DOHH2 (cell line): ENCODE measurements around the gene CXorf38.

Experiments
- H3F3A ChIP-seq: fragments of 200-600 bp; sonication (generic), shearing (Covaris generic); 2 replicates; pipeline ENCODE4 v1.6.0; 2016; ENCODE audit warnings: antibody characterized with exemption, mild to moderate bottlenecking; ENCODE audit not compliant: control insufficient read depth, insufficient read depth
- H3K27ac ChIP-seq: fragments of 200-600 bp; sonication (generic); 2 replicates; pipeline ENCODE4 v1.5.1; 2014; ENCODE audit warnings: low read depth, mild to moderate bottlenecking, low read length, moderate library complexity
- H3K27me3 ChIP-seq: fragments of 200-600 bp; sonication (generic); 2 replicates; pipeline ENCODE4 v1.6.1; 2014; ENCODE audit warnings: mild to moderate bottlenecking, low read length, mixed read lengths; ENCODE audit not compliant: control insufficient read depth
- H3K36me3 ChIP-seq: fragments of 200-600 bp; sonication (generic); 2 replicates; pipeline ENCODE4 v1.6.1; 2014; ENCODE audit warnings: mild to moderate bottlenecking, low read length, moderate library complexity, mixed read lengths; ENCODE audit not compliant: control insufficient read depth
- H3K4me1 ChIP-seq: fragments of 200-600 bp; sonication (generic); 2 replicates; pipeline ENCODE4 v1.6.1; 2014; ENCODE audit warnings: mild to moderate bottlenecking, low read length, mixed read lengths; ENCODE audit not compliant: control insufficient read depth
- H3K4me2 ChIP-seq: fragments of 200-600 bp; sonication (generic); 2 replicates; pipeline ENCODE4 v1.6.0; 2014; ENCODE audit warnings: mild to moderate bottlenecking, low read length, moderate library complexity
- H3K4me3 ChIP-seq: fragments of 200-600 bp; sonication (generic); 2 replicates; pipeline ENCODE4 v1.5.1; 2014; ENCODE audit warnings: mild to moderate bottlenecking, low read length, mixed read lengths
- H3K79me2 ChIP-seq: fragments of 200-600 bp; sonication (generic); 2 replicates; pipeline ENCODE4 v1.6.1; 2014; ENCODE audit warnings: mild to moderate bottlenecking, low read length, mixed read lengths; ENCODE audit not compliant: control insufficient read depth
- H3K9me2 ChIP-seq: fragments of 200-600 bp; sonication (generic); replicated peaks from 2 replicates; pipeline ENCODE4 v1.6.1; 2014; ENCODE audit warnings: mild to moderate bottlenecking, low read length, mixed read lengths; ENCODE audit not compliant: control insufficient read depth
- H3K9me3 ChIP-seq: fragments of 200-600 bp; sonication (generic); 2 replicates; pipeline ENCODE4 v1.6.1; 2014; ENCODE audit warnings: antibody characterized with exemption, low read length, mixed read lengths; ENCODE audit not compliant: control insufficient read depth, insufficient read depth
- H4K20me1 ChIP-seq: fragments of 200-600 bp; sonication (generic); 2 replicates; pipeline ENCODE4 v1.6.0; 2014; ENCODE audit warnings: low read depth, mild to moderate bottlenecking, antibody characterized with exemption, low read length, moderate library complexity; ENCODE audit not compliant: control insufficient read depth, insufficient read depth
- CTCF ChIP-seq: fragments of 200-600 bp; sonication (generic); IDR thresholded peaks from one replicate; pipeline ENCODE4 v1.5.1; 2014; ENCODE audit warnings: antibody characterized with exemption, mild to moderate bottlenecking, low read depth, low read length; ENCODE audit not compliant: poor library complexity, severe bottlenecking
- EZH2phosphoT487 ChIP-seq: fragments of 200-600 bp; sonication (generic); IDR thresholded peaks from 2 replicates; pipeline ENCODE4 v1.6.1; 2017; ENCODE audit warnings: borderline replicate concordance, mild to moderate bottlenecking, antibody characterized with exemption, low read length, moderate library complexity, mixed read lengths

CXorf38 gene

GRCh38 chrX:40623139-40623536 lies 24.2 kb downstream of the CXorf38 start, which contains the start of gene MPC1L:
Gene MPC1L (plus strand): TSS chrX:40623428. CDS start chrX:40623566, 138 bp downstream.
- H3K27me3 ChIP-seq, result no peaks in the 10 kb centered on the region
- H3K4me2 ChIP-seq, result no peak within 1 kb of the TSS
- no peaks in the 10 kb centered on the region for H3K36me3 ChIP-seq
- no peak for TF ChIP-seq EZH2phosphoT487
- TF ChIP-seq CTCF, result no peak
- H3F3A ChIP-seq, result no peaks in the 10 kb centered on the region
- H3K79me2 ChIP-seq, result no peaks in the 10 kb centered on the region
- no peak within 1 kb of the TSS for H3K27ac ChIP-seq
- no peaks in the 10 kb centered on the region for H3K9me3 ChIP-seq
- no peaks in the 10 kb centered on the region for H3K4me1 ChIP-seq
- H4K20me1 ChIP-seq, result no peaks in the 10 kb centered on the region
- no peak within 1 kb of the TSS for H3K4me3 ChIP-seq
- no peaks in the 10 kb centered on the region for H3K9me2 ChIP-seq

DNA sequence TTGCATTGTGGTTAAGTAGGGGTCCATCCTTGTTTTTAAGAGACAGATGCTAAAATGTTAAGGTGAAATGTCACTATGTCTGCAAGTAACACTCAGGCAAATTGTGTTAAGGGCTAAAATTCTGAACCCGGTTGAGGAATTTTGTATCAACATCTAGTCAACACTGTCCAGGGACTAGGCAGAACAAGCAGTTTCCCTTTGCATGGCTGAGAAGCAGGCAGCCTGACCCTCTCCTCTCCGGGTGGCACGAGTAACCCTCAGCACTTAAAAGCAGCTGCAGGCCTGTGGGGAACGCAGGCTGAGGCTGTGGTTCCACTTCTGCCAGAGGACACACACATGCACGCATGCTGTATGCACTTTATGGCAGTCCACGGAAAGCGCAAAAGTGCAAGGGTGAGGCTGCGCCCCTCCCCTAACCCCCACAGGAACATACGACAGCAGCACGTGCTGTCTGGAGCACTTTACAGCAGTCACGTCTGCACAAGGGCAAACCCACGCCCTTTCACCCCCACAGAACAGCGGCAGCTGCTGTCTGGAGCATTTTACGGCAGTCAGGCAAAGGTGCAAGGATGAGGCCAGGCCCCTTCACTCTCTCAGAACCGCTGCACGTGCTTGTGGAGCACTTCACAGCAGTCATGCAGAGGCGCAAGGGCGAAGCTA lies 24.8 kb downstream of the CXorf38 start:
- H4K20me1 ChIP-seq, result no peaks in the 10 kb centered on the region
- no peaks in the 10 kb centered on the region for H3K27me3 ChIP-seq
- no peak overlapping the region for H3K4me3 ChIP-seq
- no peaks in the 10 kb centered on the region for H3F3A ChIP-seq
- no peaks in the 10 kb centered on the region for H3K79me2 ChIP-seq
- H3K9me3 ChIP-seq, result no peaks in the 10 kb centered on the region
- no peak for TF ChIP-seq CTCF
- no peak for TF ChIP-seq EZH2phosphoT487
- H3K4me1 ChIP-seq, result no peaks in the 10 kb centered on the region
- no peak overlapping the region for H3K27ac ChIP-seq
- H3K9me2 ChIP-seq, result no peaks in the 10 kb centered on the region
- no peaks in the 10 kb centered on the region for H3K36me3 ChIP-seq
- H3K4me2 ChIP-seq, result no peak overlapping the region

DNA sequence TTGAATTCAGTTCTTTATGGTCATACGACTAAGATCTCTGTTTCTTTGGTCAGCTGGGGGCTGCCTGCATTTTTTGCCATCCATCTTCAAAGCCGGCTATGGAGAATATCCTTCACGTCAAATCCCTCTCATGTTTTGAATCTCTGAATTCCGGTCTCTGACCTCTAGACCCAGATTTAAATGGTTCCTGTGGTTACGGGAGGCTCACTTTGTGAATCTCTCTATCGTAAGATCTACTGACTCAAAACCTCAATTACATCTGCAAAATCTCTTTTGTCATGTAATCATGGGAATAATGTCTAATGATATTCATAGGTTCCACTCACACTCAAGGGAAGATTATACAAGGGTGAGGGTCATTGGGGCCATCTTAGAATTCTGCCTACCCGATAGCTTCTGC lies 29.8 kb downstream of the CXorf38 start:
- Histone ChIP-seq H3F3A (no peaks in the 10 kb centered on the region), H3K9me2 (no peaks in the 10 kb centered on the region), H4K20me1 (no peaks in the 10 kb centered on the region), H3K4me2 (no peak overlapping the region), H3K36me3 (no peaks in the 10 kb centered on the region), H3K4me1 (no peaks in the 10 kb centered on the region), H3K27ac (no peak overlapping the region), H3K79me2 (no peaks in the 10 kb centered on the region), H3K4me3 (no peak overlapping the region), H3K27me3 (no peaks in the 10 kb centered on the region), H3K9me3 (no peaks in the 10 kb centered on the region)
- TF ChIP-seq CTCF (no peak), EZH2phosphoT487 (no peak)
